ENCODE results near the gene ABCC3.
A peak's percentile ranks its signal among the peaks of the same experiment; 100 is the strongest.

Gene ABCC3

DNA sequence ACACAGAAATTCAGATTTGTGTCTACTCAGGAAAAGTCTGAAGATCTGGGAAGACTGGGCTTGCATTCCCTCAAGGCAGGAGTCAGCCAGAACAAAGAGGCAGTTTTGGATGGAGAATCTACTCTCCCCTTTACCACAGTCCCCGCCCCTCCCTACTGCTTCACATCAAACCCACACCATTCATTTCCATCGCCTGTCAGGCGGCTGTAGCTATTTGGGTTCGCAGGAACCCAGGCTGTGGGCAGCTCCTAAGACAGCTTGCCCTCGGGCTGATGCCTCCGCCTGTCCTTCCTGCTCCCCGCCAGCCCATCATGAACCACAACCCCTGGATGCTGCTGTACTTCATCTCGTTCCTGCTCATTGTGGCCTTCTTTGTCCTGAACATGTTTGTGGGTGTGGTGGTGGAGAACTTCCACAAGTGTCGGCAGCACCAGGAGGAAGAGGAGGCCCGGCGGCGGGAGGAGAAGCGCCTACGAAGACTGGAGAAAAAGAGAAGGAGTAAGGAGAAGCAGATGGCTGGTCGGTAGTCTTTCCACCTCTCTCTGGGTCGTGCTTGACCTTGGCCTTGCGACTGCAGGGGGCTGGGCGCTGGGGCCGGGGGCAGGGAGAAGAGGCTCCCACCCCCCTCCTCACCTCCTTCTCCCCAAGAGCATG lies 27.0 kb upstream of the ABCC3 start:
- DNase-seq (ENCODE audit: low read depth) = no peak

DNA sequence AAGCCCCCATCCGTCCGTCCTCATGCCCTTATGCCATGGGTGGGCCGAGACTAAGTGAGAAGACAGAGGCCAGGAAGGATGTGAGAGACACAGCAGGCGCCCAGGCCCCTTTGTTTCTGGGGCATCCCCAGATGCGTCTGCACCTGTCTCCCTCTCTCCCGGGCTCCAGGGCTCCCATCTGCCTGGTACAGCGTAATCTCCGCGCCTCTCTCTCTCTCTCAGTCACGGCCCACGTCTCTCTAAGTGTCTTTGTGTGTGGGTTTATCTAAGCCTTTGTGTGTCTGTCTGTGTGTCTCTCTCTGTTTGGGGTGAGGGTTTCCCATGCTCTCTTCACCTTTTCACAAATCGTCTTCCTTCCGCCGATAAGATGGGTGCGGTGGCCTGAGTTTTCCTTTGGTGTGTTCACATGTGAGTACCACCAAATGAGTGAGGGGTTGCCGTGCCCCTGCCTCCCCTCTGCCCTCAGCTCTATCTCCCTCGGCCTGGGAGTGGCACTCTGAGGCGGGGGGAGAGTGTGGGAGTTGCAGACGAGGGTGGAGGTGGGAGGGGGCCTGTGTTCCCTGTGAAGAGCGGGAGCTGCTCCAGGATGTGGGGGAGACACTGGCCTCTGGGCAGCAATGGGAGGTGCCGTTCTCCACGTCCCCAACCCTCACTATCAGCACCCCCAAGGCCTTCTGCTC lies 25.8 kb upstream of the ABCC3 start:
- no peak for DNase-seq (ENCODE audit: low read depth)

DNA sequence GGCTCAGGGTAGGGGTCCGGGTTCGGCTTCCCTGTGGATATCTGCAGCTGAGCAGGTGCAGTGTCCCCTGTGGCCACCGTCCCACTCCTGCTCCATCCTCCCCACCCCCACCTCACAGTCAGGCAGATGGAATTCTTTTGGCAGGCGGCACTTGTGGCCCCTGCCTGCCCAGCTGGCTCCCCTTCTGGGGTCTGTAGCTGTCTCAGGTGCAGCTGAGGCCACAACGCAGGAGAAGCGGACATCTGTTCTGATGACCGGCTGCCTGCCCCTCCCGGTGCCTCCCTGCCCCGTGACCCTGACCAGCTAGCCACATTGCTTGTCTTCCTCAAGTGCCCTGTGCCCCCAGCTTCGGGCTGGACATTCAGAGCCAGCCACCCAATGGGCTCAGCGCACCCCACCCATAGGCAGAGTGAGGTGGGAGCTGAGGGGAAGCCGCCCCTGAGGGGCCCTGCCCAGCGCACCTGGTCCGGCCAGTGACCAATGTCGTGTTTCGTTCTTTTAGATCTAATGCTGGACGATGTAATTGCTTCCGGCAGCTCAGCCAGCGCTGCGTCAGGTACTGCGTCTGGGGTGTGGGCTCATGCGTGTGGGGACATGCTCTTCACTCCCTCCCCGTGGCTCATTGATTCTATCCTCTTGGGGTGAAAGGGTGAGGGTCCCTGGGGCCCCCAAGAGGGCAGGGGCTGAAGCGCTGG lies 25.2 kb upstream of the ABCC3 start:
- no peak for DNase-seq (ENCODE audit: low read depth)

DNA sequence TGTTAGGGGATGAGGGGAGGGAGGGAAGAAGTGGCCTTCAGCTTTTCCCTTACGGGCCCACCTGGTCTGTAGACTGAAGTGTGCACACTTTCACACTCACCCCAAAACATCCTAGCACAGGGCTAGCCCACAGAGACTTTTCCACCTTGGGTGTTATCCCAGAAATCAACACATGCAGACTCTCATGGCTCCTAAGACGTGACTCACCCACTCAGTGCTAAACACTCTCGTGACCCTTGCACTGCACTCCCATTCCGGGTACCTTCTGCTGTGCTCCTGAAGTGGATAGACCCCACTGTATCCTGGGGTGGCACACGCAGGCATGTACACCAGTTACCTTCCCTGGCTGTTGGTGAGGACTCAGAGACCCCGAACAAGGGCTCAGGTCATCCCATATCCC lies 23.0 kb upstream of the ABCC3 start:
- no peak for DNase-seq (ENCODE audit: low read depth)

DNA sequence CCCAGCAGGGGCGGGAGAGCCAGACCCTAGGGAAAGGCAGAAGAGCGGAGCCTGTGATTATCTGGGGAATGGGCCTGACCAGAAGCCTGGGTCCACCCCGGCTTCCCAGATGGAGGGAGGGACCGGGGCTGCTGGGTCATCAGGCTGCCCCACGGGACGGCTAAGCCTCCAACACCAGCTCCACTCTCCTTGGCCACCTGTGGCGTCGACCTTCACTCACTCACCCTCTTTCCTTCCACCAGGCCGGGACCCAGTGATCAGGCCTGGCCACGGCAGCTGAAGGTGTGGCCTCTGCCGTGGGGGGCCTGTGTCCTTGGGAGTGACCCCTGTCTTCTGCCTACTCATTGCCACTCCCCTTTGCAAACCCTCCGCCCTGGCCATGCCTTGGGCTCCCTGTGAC lies 22.4 kb upstream of the ABCC3 start:
- DNase-seq (ENCODE audit: low read depth) = no peak

DNA sequence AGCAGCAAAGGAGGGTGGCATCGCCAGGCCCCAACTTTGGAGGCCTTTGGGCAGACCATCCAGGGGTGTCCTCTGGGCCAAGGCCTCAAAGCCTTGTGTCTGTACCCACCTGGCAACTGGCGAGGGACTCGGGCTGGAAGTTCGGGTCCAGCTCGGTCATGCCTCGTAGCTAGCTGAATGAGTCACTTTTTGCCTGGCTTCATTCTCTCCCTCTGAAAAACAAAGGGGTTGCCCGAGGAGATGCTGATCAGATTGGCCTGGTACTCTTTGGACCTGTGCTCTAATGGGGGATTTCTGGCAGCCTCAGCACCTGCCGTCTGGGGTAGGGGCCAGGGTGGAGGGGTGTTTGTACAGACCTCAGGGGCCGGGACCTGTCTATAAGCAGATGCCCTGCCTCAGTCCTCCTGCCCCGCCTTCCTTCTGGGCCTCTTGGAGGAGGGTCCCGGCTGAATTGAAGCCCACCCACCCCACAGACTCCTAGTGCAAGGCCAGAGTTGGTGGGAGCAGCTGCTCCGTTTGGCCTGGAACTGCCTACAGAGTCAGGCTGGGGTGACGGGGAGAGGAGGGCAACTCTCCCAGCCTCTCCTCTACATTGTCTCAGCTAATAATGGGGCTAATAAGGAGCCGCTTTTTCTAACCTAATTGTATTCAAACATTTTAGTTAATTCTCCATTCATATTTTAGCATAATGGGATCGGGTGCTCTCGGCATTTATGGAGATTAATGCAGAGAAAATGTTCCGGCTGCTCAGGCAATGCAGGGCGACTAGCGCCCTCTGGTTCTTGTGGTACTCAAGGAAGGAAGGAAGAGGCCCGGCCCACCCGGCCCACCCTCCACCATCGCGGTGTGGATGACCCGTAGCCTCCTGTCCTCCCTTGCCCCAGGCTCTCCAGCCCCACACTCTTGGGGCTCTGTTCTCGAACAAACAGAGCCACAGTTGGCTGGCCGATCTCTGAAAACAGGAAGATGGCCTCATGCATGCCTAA lies 21.4 kb upstream of the ABCC3 start:
- no peak for DNase-seq (ENCODE audit: low read depth)

DNA sequence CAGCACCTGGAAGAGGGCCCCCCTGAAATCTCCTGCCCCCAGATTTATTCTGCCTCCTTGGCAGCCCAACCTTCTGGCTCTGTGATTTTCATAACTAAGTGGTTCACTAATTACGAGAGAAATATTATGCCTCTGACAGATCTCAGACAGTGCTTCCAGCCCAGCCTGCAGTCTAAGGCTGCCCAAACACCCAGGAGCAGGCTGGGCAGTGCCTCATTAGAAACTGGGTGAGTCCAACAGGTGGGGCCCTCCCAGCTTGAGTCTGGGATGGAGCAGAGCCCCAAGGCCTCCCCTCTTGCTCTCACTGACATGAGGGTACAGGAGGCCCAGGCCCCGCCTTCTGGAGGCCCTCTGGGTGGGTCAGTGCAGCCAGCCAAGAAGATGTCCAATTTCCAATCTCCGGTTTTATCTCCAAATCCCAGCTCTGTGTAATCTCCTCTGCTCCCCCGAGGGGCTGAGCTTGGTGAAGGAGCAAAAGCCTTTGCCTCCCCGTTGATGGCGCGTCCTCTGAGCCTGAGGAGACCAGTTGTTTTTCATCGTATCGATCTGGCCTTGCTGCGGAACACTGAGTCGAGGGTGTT lies 20.1 kb upstream of the ABCC3 start:
- DNase-seq (ENCODE audit: low read depth) = no peak

DNA sequence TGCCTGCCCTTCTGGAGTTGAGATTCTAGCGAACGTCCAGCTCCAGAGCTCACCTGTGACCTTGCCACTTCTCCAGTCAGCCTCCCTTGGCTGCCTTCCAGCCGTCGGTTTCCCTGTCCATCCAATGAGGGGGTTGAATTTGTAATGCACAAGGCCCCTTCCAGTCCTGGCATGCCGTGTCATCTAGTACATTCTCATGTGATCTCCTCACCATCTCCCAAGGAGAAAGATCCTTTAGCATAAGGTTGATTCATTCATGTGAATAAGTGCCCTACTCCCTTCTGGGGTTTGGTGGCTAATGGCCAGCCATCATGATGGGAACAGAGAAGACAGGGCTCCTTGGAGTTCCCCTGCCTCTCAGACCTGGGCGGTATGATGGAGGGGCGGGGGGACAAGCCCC lies 18.9 kb upstream of the ABCC3 start:
- DNase-seq (ENCODE audit: low read depth) = no peak

DNA sequence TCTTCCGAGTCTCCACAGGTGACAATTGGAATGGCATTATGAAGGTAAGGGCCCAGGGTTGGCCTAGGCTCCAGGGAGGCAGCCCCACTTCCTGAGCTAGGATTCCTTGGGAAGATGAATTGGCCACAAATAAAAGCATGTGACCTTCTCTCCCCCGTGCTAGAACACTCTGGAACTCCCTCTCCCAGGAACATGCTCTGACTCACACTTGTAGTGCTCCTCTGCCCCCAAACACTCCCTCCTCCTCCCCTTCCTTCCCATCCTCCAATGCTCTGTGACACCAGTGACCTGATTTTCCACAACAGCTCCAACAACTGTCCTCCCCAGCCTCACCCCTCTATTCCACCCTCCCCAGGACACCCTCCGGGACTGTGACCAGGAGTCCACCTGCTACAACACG lies 16.4 kb upstream of the ABCC3 start:
- no peak for DNase-seq (ENCODE audit: low read depth)

DNA sequence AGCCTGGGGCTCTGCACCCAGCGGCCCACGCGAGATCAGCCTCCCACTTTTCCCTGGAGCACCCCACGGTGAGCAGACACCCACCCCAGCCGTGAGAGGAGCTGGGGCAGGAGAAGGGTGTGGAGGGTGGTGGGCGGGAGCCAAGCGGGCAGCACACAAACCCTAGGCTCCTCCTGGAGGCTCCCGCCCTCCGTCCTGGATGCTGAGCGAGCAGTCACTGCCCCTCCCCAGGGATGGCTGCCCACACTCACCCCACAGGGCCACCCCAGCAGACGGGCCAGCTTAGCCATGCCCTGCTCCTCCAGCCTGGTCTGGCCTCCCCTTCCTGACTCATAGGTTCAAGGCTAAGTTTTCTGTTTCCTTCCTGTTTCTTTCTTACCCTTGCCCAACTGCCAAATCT lies 15.7 kb upstream of the ABCC3 start:
- DNase-seq (ENCODE audit: low read depth) = no peak

DNA sequence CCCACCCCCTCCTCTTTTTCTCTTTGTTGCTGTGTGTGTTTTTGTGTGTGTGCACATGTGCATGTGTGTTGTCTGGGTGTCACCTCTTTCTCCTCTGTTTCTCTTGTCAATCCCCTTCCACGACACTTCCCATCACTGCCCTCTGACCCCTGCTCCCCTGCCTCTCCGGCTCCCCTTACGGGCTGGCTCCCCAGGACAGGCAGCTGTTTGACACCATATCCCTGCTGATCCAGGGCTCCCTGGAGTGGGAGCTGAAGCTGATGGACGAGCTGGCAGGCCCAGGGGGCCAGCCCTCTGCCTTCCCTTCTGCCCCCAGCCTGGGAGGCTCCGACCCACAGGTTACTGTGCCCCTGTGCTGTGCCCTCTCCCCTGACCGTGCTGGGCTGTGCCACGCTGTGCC lies 15.2 kb upstream of the ABCC3 start:
- DNase-seq (ENCODE audit: low read depth) = no peak

DNA sequence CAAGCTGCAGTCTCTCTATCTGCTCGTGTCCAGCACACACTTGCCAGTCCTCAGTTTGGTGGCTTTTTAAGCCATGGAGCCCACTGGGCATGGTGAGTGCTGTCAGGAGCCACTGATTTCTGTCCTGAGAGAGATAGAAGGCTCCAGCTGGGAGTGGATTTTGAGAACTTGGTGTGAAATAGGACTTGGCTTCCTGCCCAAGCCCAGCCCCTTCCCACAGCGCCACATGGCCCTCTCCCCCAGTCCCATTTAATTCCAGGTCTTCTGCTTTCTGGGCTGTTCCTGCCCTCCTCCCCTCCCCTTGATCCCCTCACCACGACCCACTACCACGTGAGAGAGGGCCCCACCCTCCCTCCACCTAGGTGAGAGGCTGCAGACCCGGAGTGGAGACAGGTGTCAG lies 14.4 kb upstream of the ABCC3 start:
- DNase-seq (ENCODE audit: low read depth) = no peak

DNA sequence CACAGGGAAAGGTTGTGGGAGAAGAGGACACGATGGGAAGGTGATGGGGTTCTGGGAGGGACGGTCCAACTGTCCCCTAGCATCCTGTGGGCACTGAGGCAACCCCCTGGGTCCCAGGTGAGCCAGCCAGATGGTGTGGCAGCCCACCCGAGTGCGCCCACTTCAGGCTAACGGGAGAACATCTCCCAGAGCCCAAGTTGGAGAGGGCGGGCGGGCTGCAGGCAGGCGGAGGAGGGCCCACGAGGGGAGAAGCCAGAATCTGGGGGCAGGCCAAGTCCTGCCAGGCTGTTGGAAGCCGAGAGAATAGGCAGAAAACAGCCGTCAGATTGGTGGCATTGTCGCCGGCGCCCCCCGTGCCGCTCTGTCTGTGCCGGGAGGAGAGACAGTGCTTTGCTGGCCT lies 13.8 kb upstream of the ABCC3 start:
- no peak for DNase-seq (ENCODE audit: low read depth)

DNA sequence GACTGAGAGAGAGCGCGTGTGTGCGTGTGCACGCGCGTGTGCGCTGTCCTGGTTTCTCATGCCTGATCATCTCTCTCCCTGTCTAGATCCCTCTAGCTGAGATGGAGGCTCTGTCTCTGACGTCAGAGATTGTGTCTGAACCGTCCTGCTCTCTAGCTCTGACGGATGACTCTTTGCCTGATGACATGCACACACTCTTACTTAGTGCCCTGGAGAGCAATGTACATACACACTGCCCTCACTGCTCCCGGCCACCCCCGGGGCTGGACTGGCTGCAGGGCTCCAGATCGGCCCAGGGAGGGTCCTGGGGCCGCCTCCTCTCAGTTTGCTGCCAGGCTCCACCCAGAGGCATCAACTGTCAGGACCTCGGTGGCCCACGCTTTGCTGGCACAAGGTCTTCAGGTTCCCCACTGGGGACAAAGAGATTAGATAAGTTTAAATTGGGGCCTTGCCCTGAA lies 13.1 kb upstream of the ABCC3 start:
- no peak for DNase-seq (ENCODE audit: low read depth)

DNA sequence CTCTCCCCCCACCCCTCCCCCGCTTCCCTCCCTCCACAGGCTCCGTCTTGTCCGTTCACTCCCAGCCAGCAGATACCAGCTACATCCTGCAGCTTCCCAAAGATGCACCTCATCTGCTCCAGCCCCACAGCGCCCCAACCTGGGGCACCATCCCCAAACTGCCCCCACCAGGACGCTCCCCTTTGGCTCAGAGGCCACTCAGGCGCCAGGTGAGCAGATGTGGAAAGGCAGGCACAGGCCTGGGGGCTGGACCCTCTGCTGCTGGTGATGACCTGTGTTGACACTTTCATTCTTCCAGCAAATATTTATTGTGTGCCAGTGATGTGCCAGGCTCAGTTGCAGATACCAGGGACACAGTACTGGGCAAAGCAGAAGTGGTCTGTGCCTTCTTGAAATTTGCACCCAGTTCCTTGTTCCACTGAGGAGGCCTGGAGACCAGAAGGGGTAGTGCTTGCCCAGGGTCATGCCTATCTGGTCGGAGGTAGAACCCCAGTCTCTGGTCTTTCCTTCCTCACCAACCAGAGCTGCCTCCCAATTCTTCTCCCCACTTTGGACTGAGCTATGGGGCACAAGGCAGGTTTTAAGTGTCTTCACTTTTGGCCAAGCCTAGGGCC lies 10.3 kb upstream of the ABCC3 start:
- DNase-seq (ENCODE audit: low read depth) = no peak

DNA sequence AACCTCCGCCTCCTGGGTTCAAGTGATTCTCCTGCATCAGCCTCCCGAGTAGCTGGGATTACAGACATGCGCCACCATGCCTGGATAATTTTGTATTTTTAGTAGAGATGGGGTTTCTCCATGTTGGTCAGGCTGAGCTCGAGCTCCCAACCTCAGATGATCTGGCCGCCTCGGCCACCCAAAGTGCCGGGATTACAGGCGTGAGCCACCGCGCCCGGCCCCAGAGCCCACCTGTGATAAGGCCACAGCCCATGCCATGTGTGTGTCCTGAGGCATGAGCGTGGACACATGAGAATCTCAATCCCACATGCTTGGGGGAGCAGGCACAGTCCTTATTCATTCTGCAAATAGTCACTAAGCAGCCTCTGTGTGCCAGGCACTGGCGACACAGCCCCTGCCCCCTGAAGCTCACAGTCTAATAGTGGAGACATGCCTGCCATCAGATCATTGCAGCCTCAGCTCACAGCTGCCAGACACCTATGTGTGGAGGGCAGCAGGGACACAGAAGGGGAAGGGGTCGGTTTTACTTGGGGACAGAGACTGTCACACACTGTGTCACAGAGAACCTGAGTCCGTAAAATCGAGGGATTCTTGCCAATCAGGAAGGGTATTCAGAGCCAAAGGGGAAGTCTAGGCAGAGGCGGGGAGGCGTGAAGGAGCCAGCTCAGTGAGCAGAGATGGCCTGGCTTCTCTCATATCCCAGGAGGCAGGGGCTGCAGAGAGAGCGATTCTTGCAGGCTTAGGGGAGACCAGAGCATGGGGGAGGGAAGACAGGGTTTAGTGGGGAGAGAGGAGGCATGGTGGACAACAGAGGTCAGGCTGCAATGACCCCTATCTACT lies 9.4 kb upstream of the ABCC3 start:
- no peak for DNase-seq (ENCODE audit: low read depth)

DNA sequence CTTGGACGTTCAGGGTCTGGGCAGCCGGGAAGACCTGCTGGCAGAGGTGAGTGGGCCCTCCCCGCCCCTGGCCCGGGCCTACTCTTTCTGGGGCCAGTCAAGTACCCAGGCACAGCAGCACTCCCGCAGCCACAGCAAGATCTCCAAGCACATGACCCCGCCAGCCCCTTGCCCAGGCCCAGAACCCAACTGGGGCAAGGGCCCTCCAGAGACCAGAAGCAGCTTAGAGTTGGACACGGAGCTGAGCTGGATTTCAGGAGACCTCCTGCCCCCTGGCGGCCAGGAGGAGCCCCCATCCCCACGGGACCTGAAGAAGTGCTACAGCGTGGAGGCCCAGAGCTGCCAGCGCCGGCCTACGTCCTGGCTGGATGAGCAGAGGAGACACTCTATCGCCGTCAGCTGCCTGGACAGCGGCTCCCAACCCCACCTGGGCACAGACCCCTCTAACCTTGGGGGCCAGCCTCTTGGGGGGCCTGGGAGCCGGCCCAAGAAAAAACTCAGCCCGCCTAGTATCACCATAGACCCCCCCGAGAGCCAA lies 8.6 kb upstream of the ABCC3 start:
- peak; percentile 67 for DNase-seq (ENCODE audit: low read depth)

DNA sequence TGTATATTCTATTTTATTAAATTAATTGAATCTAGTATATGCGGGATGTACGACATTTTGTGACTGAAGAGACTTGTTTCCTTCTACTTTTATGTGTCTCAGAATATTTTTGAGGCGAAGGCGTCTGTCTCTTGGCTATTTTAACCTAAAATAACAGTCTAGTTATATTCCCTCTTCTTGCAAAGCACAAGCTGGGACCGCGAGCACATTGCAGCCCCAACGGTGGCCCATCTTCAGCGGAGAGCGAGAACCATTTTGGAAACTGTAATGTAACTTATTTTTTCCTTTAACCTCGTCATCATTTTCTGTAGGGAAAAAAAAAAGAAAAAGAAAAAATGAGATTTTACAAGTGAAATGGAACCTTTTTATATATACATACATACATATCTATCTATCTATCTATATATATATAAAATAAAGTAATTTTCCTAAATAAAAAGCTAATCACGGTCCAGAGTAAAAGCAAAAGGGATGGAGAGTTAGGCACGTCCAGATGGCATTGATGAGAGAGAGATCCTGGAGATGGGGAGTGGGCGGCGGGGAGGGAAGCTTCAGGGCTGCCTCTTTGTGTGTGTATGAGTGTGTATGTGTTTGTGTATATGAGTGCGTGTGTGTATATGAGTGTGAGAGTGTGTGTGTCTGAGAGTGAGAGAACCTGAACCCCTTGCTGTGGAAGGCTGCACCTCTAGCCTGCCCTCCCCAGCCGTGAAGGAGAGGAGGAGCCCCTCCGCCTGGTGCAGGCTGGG lies 7.5 kb upstream of the ABCC3 start:
- DNase-seq (ENCODE audit: low read depth) = no peak

DNA sequence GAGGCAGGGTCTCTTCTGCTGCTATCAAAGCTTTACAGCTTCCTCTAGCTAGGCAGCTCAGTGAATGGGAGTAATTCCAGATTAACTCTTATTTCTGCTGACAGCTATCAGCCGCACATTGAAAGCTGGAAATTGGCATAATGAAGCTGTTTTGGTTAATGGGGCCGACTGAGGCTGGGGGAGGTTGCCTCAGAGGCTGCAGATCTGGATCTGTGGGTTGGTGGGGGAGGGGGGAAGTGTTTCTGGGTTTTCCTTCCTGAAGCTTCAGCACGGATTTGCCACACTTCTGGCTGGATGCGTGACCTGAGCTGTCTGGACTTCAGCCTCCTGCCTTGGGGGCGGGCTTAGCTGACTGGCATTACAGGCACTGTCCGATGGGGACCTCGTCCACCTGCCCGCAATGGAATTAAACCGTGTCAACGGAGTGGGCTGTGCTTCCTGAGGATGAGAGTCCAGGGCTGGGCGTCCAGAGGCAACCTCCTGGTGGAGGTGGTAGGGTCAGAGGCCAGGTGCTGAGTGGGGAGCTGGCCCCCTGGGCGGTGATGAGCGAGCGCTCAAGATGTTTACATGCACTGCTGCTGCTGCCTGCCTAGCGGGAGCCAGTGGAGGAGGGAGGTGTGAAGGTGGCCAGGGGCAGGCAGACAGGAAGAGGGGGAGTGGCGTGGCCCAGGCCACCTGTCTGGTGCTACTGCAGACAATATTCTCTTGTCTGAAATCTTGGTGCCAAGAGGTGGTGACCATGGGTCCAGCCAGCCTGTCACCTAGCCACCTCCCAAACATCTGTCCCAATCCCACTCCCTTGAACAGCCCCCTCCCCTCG lies 6.7 kb upstream of the ABCC3 start:
- no peak for DNase-seq (ENCODE audit: low read depth)
